Liver (tissue), 3 donors: ENCODE measurements around the gene PCNX2.

Experiments used
- TAF1 ChIP-seq: conservative IDR thresholded peaks from 2 replicates; pipeline ENCODE4 v1.6.1; 2016; ENCODE audit warnings: antibody characterized with exemption, mild to moderate bottlenecking
- TF ChIP-seq, protein P1 (sequence below): fragments of 150-350 bp; IDR thresholded peaks from 2 replicates; pipeline ENCODE4 v1.5.1; 2017; ENCODE audit warnings: improper control_type of control experiment, low read depth, low read length; ENCODE audit not compliant: missing input control
- donor health status: healthy.
- donor health status: healthy.

DNA sequence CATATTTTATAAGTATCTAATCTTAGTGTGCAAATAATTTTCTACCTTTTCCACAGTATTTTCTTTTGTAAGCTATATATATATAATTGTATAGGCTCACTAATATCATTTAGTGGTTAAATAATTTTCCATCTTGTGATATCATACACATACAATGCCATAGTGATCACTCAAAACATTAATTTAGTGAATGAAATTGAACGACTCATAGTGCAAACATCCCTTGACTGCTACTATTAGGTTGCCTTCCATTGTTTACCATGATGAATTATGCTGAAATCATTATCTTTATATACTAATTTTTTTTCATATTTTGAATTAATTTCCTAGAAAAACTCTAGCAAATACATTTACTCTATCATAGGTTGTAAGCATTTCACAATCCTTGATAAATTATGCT, 127.1 kb downstream of the PCNX2 start:
- TF ChIP-seq, protein P1, sequence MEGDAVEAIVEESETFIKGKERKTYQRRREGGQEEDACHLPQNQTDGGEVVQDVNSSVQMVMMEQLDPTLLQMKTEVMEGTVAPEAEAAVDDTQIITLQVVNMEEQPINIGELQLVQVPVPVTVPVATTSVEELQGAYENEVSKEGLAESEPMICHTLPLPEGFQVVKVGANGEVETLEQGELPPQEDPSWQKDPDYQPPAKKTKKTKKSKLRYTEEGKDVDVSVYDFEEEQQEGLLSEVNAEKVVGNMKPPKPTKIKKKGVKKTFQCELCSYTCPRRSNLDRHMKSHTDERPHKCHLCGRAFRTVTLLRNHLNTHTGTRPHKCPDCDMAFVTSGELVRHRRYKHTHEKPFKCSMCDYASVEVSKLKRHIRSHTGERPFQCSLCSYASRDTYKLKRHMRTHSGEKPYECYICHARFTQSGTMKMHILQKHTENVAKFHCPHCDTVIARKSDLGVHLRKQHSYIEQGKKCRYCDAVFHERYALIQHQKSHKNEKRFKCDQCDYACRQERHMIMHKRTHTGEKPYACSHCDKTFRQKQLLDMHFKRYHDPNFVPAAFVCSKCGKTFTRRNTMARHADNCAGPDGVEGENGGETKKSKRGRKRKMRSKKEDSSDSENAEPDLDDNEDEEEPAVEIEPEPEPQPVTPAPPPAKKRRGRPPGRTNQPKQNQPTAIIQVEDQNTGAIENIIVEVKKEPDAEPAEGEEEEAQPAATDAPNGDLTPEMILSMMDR = no peak
- TF ChIP-seq TAF1 = no peak
